ENCODE data around the gene ZNG1F. TPM values are rescaled to one million over a fixed set of nuclear protein-coding genes. Genes with fewer than 3 reads are reported as not detected.

The ZNG1F gene
- total and polyA plus RNA-seq, 9 of the 15 experiments (the other 6 are each of a cell fraction or from before 2014, with no cell fraction given), result 6.9 to 104 (median 32.2) TPM

DNA sequence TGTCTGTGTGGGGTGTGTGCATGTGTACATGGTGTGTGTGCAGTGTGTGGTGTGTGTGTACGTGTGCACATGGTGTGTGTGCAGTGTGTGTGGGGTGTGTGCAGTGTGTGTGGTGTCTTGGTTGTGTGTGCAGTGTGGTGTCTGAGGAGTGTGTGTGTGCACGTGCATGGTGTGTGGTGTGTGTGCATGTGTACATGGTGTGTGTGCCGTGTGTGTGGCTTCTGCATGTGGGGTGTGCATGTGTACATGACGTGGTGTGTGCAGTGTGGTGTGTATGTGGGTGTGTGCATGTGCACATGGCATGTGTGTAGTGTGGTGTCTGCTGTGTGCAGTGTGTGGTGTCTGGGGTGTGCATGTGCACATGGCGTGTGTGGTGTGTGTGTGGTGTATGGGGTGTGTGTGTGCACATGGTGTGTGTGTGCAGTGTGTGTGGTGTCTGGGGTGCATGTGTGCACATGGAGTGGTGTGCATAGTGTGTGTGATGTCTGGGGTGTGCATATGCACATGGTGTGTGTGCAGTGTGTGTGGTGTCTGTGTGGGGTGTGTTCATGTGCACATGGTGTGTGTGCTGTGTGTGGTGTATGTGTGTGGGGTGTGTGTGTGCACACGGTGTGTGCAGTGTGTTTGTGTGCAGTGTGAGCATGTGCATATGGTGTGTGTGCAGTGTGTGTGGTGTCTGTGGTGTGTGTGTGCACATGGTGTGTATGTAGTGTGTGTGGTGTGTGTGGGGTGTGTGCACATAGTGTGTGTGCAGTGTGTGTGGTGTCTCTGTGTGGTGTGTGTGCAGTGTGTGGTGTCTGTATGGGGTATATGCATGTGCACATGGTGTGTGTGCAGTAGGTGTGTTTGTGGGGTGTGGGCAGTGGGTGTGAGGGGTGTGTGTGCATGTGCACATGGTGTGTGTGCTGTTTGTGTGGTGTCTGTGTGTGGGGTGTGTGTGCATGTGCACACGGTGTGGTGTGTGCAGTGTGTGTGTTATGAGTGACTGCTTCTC, 40.6 kb upstream of the ZNG1F start:
- H3K9me1 ChIP-seq (ENCODE audit: control insufficient read depth, insufficient read depth, low read length), result no peaks in the 10 kb centered on the region
- peak; percentile 32 for ATAC-seq
- H3K79me2 ChIP-seq (ENCODE audit: control insufficient read depth, insufficient read depth, low read length), result no peaks in the 10 kb centered on the region
- CTCF ChIA-PET (ENCODE audit: low intra/inter-chr PET ratio), result no interaction called here
- no peaks in the 10 kb centered on the region; the same call in 1 of the 2 replicates for H3K9me3 ChIP-seq (replicated peaks; ENCODE audit: control insufficient read depth, insufficient read depth, low read depth, low read length)
- H2AFZ ChIP-seq (ENCODE audit: low read depth, low read length), result no peak overlapping the region
- H3K36me3 ChIP-seq (ENCODE audit: control insufficient read depth, insufficient read depth, low read length), result no peaks in the 10 kb centered on the region
- H3K27ac ChIP-seq (ENCODE audit: extremely low read depth, low read depth, low read length), result no peak overlapping the region; the same call in 2 of the 3 replicates
- DNase-seq (ENCODE audit: extremely low read depth in 1 of 4, low spot score in 3 of 4), result peak in 3 of 4 experiments; percentile 4 to 8 (median 7)
- in situ Hi-C loops (cut with MboI), result no loop called here
- BruUV-seq (replicated peaks), result no TSS peak
- no peaks in the 10 kb centered on the region for H3K4me1 ChIP-seq (replicated peaks in 1 of 2; ENCODE audit: control insufficient read depth in 2 of 2, insufficient read depth in 2 of 2, low read length in 2 of 2)
- intact Hi-C loops (cut with micrococcal nuclease), result no loop called here
- no peak for FAIRE-seq
- H3K4me3 ChIP-seq, result no peak overlapping the region
- no peaks in the 10 kb centered on the region for H3K27me3 ChIP-seq (ENCODE audit: control insufficient read depth in 2 of 2, insufficient read depth in 2 of 2, low read length in 2 of 2)
- 5% methylated on average over 7 of the region's 7 CpGs for WGBS (ENCODE audit: insufficient coverage, low coverage, missing lambda C conversion rate)
- H3K4me2 ChIP-seq (ENCODE audit: insufficient read depth, low read length), result no peak overlapping the region
- POLR2A ChIA-PET, result no interaction called here
- no peaks in the 10 kb centered on the region for H4K20me1 ChIP-seq (replicated peaks; ENCODE audit: control insufficient read depth, insufficient read depth, low read length)
- no peak overlapping the region for H3K9ac ChIP-seq (ENCODE audit: insufficient read depth in 1 of 2, low read depth in 2 of 2, low read length in 2 of 2)
- no peak for TF ChIP-seq BRCA1 (IDR thresholded peaks at IDR 0.05)
- 0 out of 2 replicates have a peak, but pooled peaks have one; percentile 23 for TF ChIP-seq BRCA1 (CRISPR knock-in tag; IDR thresholded peaks at IDR 0.05)
- no peak for TF ChIP-seq SAFB2 (IDR thresholded peaks at IDR 0.05; ENCODE audit: borderline replicate concordance, low read depth, low read length, severe bottlenecking)
- TF ChIP-seq SMC3 (conservative IDR thresholded peaks at IDR 0.05; ENCODE audit: insufficient read depth, low read depth, low read length), result no peak
- no peak for TF ChIP-seq ZNF354B (CRISPR knock-in tag; IDR thresholded peaks at IDR 0.05)
- TF ChIP-seq ZNF778 (CRISPR knock-in tag; IDR thresholded peaks at IDR 0.05), result no peak
- TF ChIP-seq ZNF696 (CRISPR knock-in tag; conservative IDR thresholded peaks at IDR 0.05), result no peak
- no peak for TF ChIP-seq ZC3H11A (IDR thresholded peaks at IDR 0.05; ENCODE audit: low read depth, low read length)
- TF ChIP-seq SRSF7 (optimal IDR thresholded peaks at IDR 0.05; ENCODE audit: low read depth, low read length), result no peak
- TF ChIP-seq ELF4 (CRISPR knock-in tag; IDR thresholded peaks at IDR 0.05), result peak; percentile 21; the same call in 1 of the 2 replicates
- TF ChIP-seq POU5F1 (IDR thresholded peaks at IDR 0.05; ENCODE audit: borderline replicate concordance, low read depth, low read length, partially characterized antibody), result no peak
- TF ChIP-seq, protein P1, sequence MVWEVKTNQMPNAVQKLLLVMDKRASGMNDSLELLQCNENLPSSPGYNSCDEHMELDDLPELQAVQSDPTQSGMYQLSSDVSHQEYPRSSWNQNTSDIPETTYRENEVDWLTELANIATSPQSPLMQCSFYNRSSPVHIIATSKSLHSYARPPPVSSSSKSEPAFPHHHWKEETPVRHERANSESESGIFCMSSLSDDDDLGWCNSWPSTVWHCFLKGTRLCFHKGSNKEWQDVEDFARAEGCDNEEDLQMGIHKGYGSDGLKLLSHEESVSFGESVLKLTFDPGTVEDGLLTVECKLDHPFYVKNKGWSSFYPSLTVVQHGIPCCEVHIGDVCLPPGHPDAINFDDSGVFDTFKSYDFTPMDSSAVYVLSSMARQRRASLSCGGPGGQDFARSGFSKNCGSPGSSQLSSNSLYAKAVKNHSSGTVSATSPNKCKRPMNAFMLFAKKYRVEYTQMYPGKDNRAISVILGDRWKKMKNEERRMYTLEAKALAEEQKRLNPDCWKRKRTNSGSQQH (CRISPR knock-in tag; IDR thresholded peaks at IDR 0.05), result peak; percentile 9; the same call in 1 of the 2 replicates
- no peak for TF ChIP-seq SRF (CRISPR knock-in tag; IDR thresholded peaks at IDR 0.05)
- TF ChIP-seq YBX1 (IDR thresholded peaks at IDR 0.05), result no peak
- TF ChIP-seq, protein P2, sequence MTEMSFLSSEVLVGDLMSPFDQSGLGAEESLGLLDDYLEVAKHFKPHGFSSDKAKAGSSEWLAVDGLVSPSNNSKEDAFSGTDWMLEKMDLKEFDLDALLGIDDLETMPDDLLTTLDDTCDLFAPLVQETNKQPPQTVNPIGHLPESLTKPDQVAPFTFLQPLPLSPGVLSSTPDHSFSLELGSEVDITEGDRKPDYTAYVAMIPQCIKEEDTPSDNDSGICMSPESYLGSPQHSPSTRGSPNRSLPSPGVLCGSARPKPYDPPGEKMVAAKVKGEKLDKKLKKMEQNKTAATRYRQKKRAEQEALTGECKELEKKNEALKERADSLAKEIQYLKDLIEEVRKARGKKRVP (CRISPR knock-in tag; IDR thresholded peaks at IDR 0.05), result no peak
- peak; percentile 81; the same call in 1 of the 2 replicates for TF ChIP-seq ZC3H4 (CRISPR knock-in tag; IDR thresholded peaks at IDR 0.05; ENCODE audit: borderline replicate concordance)
- no peak for TF ChIP-seq ATF1 (CRISPR knock-in tag; IDR thresholded peaks at IDR 0.05)
- TF ChIP-seq ATF1 (tag; IDR thresholded peaks at IDR 0.05), result no peak
- TF ChIP-seq ARHGAP35 (IDR thresholded peaks at IDR 0.05; ENCODE audit: partially characterized antibody), result no peak
- TF ChIP-seq ZNF146 (CRISPR knock-in tag; IDR thresholded peaks at IDR 0.05; ENCODE audit: unreplicated experiment), result no peak
- no peak for TF ChIP-seq CSDE1 (IDR thresholded peaks at IDR 0.05)
- no peak for TF ChIP-seq KLF10 (CRISPR knock-in tag; IDR thresholded peaks at IDR 0.05)
- TF ChIP-seq XRCC3 (IDR thresholded peaks at IDR 0.05), result no peak

All from K562 (cell line).